GM12892 (cell line): ENCODE results near the gene CASS4.

Source experiments
- POLR2A ChIP-seq: IDR thresholded peaks from 2 replicates; pipeline ENCODE4 v1.6.1; 2011; ENCODE audit warnings: low read depth, low read length, control low read depth
- POLR2AphosphoS5 ChIP-seq: IDR thresholded peaks from 2 replicates; pipeline ENCODE4 v1.6.1; 2011; ENCODE audit warnings: low read depth, low read length, control low read depth

DNA sequence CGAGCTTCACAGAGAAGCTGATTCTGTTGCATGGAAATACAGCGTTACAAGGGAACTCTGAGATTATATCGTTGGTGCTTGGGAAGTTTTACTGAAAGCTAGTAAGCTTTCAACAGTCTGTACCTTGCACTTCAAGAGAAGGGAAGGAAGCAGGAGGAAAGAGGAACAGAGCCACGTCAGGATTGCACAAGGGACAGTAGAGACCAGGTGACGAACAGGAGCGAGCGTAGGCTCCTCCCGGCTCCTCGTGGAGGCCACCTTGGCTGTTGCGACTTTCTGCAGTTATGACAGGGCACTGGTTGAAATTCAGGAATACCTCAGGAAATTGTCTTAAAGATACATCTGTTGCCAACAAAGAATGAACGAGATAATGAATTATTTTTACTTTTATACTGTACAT is 75.2 kb downstream of the CASS4 start:
- TF ChIP-seq POLR2A (no peak), POLR2AphosphoS5 (no peak)
